ENCODE data around the gene MOB1A. TPM values are rescaled to one million over a fixed set of nuclear protein-coding genes. Genes with fewer than 3 reads are reported as not detected.

The MOB1A gene
- total RNA-seq, 1 donor from 2014 or later: 48.0 TPM

DNA sequence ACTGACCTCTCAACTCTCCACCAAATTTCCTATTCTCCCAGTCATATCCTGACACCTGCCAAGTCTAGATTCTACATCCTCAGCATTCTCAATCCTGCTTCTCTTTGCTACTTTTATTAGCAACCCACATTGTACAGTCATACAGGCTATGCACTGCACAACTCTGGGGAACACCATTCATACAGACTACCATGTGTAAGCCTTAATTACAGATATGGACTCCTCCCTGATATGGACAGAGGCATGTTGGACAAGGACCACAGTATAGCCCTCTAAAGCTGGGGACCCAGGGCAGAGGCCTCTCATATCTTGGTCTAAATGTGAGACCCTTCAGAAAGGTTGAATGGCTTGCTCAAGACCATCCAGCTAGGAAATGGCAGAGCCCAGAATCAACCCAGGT is 67.3 kb downstream of the MOB1A start:
- H3K9ac ChIP-seq (ENCODE audit: low read depth in 1 of 3, low read length in 3 of 3): no peak overlapping the region
- no peak overlapping the region for H3K27ac ChIP-seq (ENCODE audit: low read depth, low read length)
- no peaks in the 10 kb centered on the region for H3K27me3 ChIP-seq (ENCODE audit: control insufficient read depth in 3 of 3, insufficient read depth in 3 of 3, low read length in 3 of 3)
- no peaks in the 10 kb centered on the region for H3K9me3 ChIP-seq (ENCODE audit: control insufficient read depth in 3 of 3, low read length in 3 of 3)
- H3K4me3 ChIP-seq (ENCODE audit: low read length in 3 of 3): no peak overlapping the region
- no peaks in the 10 kb centered on the region for H3K4me1 ChIP-seq (ENCODE audit: control insufficient read depth in 3 of 3, insufficient read depth in 3 of 3, low read length in 3 of 3)
- H3K36me3 ChIP-seq (ENCODE audit: control insufficient read depth in 3 of 3, insufficient read depth in 3 of 3, low read length in 3 of 3): no peaks in the 10 kb centered on the region

GRCh38 chr2:74110537-74110936 is 68.1 kb downstream of the MOB1A start:
- Histone ChIP-seq H3K27me3 (ENCODE audit: control insufficient read depth in 3 of 3, insufficient read depth in 3 of 3, low read length in 3 of 3) (no peaks in the 10 kb centered on the region), H3K9ac (ENCODE audit: low read depth in 1 of 3, low read length in 3 of 3) (no peak overlapping the region), H3K4me1 (ENCODE audit: control insufficient read depth in 3 of 3, insufficient read depth in 3 of 3, low read length in 3 of 3) (no peaks in the 10 kb centered on the region), H3K27ac (ENCODE audit: low read depth, low read length) (no peak overlapping the region), H3K4me3 (ENCODE audit: low read length in 3 of 3) (no peak overlapping the region), H3K9me3 (ENCODE audit: control insufficient read depth in 3 of 3, low read length in 3 of 3) (no peaks in the 10 kb centered on the region), H3K36me3 (ENCODE audit: control insufficient read depth in 3 of 3, insufficient read depth in 3 of 3, low read length in 3 of 3) (no peaks in the 10 kb centered on the region)

DNA sequence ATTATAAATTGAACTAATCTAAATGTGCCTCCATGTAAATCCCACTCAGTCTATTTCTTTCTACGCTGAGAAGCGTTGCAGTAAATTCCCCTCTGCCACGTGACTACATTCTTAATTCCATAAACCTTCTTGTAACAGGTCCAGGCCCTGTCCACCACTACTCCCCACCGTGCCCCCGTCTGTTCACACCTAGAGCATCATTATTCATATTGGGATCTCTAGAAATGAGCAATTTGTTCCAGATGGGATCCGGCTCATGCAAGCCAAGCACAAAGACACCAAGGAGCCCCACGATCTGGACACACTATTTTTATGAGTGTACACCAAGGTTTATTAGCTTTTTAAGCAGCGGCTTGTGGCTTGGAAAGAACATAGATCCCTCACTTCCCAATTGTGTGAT is 69.1 kb downstream of the MOB1A start:
- no peaks in the 10 kb centered on the region for H3K36me3 ChIP-seq (ENCODE audit: control insufficient read depth in 3 of 3, insufficient read depth in 3 of 3, low read length in 3 of 3)
- no peaks in the 10 kb centered on the region for H3K9me3 ChIP-seq (ENCODE audit: control insufficient read depth in 3 of 3, low read length in 3 of 3)
- H3K4me1 ChIP-seq (ENCODE audit: control insufficient read depth in 3 of 3, insufficient read depth in 3 of 3, low read length in 3 of 3): no peaks in the 10 kb centered on the region
- no peak overlapping the region for H3K27ac ChIP-seq (ENCODE audit: low read depth, low read length)
- H3K27me3 ChIP-seq (ENCODE audit: control insufficient read depth in 3 of 3, insufficient read depth in 3 of 3, low read length in 3 of 3): no peaks in the 10 kb centered on the region
- no peak overlapping the region for H3K4me3 ChIP-seq (ENCODE audit: low read length in 3 of 3)
- no peak overlapping the region for H3K9ac ChIP-seq (ENCODE audit: low read depth in 1 of 3, low read length in 3 of 3)

DNA sequence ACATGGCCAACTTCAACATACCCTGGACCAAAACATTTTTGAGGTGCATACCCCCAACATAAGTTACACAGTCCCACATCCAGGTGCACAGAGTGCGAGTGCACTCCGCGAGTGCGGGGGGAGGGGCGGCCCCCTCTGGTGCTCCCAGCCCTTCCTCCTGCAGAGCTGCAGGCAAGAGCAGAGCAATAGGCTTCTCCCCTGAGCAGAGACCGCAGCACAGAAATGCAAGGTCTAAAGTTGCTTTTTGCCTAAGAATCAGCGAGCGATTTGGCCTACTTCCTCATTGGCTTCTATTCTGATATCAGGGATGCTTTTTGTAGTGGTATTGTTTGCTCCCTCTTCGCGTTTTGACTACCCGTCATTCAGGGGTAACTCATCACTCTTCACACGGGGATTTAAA is 71.6 kb downstream of the MOB1A start:
- no peaks in the 10 kb centered on the region for H3K9me3 ChIP-seq (ENCODE audit: control insufficient read depth in 3 of 3, low read length in 3 of 3)
- H3K36me3 ChIP-seq (ENCODE audit: control insufficient read depth in 3 of 3, insufficient read depth in 3 of 3, low read length in 3 of 3): peaks cover 0 to 3% (median 2%) of the 10 kb centered on the region in 3 donors
- H3K9ac ChIP-seq (ENCODE audit: low read depth in 1 of 3, low read length in 3 of 3): no peak overlapping the region
- H3K27me3 ChIP-seq (ENCODE audit: control insufficient read depth in 3 of 3, insufficient read depth in 3 of 3, low read length in 3 of 3): no peaks in the 10 kb centered on the region
- no peaks in the 10 kb centered on the region for H3K4me1 ChIP-seq (ENCODE audit: control insufficient read depth in 3 of 3, insufficient read depth in 3 of 3, low read length in 3 of 3)
- no peak overlapping the region for H3K4me3 ChIP-seq (ENCODE audit: low read length in 3 of 3)
- no peak overlapping the region for H3K27ac ChIP-seq (ENCODE audit: low read depth, low read length)

DNA sequence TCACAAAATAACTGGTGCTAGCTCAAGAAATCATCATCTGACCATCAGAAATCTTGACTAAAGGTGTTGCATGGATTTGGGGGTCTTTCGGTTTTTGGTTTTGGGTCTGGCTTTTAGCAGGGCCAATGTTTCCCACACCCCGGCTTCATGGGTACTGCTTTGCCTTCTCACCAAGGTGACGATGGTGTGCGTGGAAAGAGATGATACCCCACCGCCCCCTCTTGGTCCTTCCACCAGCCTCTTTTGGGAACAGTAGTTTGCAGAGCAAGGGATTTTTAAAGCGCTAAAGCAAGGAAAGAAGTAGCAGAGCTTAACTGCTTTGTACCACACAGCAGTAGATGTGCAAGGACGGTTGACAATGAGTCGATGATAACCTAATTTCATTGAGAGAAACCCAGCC is 73.3 kb downstream of the MOB1A start:
- Histone ChIP-seq H3K27me3 (ENCODE audit: control insufficient read depth in 3 of 3, insufficient read depth in 3 of 3, low read length in 3 of 3) (no peaks in the 10 kb centered on the region), H3K36me3 (ENCODE audit: control insufficient read depth in 3 of 3, insufficient read depth in 3 of 3, low read length in 3 of 3) (peaks cover 9 to 14% (median 9%) of the 10 kb centered on the region in 3 donors), H3K9ac (ENCODE audit: low read depth in 1 of 3, low read length in 3 of 3) (no peak overlapping the region), H3K4me3 (ENCODE audit: low read length in 3 of 3) (no peak overlapping the region), H3K4me1 (ENCODE audit: control insufficient read depth in 3 of 3, insufficient read depth in 3 of 3, low read length in 3 of 3) (no peaks in the 10 kb centered on the region), H3K27ac (ENCODE audit: low read depth, low read length) (no peak overlapping the region), H3K9me3 (ENCODE audit: control insufficient read depth in 3 of 3, low read length in 3 of 3) (no peaks in the 10 kb centered on the region)

- no peaks in the 10 kb centered on the region for H3K4me1 ChIP-seq (ENCODE audit: control insufficient read depth in 3 of 3, insufficient read depth in 3 of 3, low read length in 3 of 3)
- no peak overlapping the region for H3K4me3 ChIP-seq (ENCODE audit: low read length in 3 of 3)
- no peak overlapping the region for H3K27ac ChIP-seq (ENCODE audit: low read depth, low read length)
- H3K9ac ChIP-seq (ENCODE audit: low read depth in 1 of 3, low read length in 3 of 3): no peak overlapping the region
- peaks cover 12 to 19% (median 14%) of the 10 kb centered on the region in 3 donors for H3K36me3 ChIP-seq (ENCODE audit: control insufficient read depth in 3 of 3, insufficient read depth in 3 of 3, low read length in 3 of 3)
- no peaks in the 10 kb centered on the region for H3K27me3 ChIP-seq (ENCODE audit: control insufficient read depth in 3 of 3, insufficient read depth in 3 of 3, low read length in 3 of 3)
- no peaks in the 10 kb centered on the region for H3K9me3 ChIP-seq (ENCODE audit: control insufficient read depth in 3 of 3, low read length in 3 of 3)
These were observed 73.8 kb downstream of the MOB1A start for GRCh38 chr2:74104839-74105238.

GRCh38 chr2:74103763-74104162 is 74.9 kb downstream of the MOB1A start:
- H3K36me3 ChIP-seq (ENCODE audit: control insufficient read depth in 3 of 3, insufficient read depth in 3 of 3, low read length in 3 of 3): peaks cover 16 to 28% (median 22%) of the 10 kb centered on the region in 3 donors
- H3K27me3 ChIP-seq (ENCODE audit: control insufficient read depth in 3 of 3, insufficient read depth in 3 of 3, low read length in 3 of 3): no peaks in the 10 kb centered on the region
- no peak overlapping the region for H3K27ac ChIP-seq (ENCODE audit: low read depth, low read length)
- H3K4me3 ChIP-seq (ENCODE audit: low read length in 3 of 3): no peak overlapping the region
- H3K9me3 ChIP-seq (ENCODE audit: control insufficient read depth in 3 of 3, low read length in 3 of 3): no peaks in the 10 kb centered on the region
- no peak overlapping the region for H3K9ac ChIP-seq (ENCODE audit: low read depth in 1 of 3, low read length in 3 of 3)
- no peaks in the 10 kb centered on the region for H3K4me1 ChIP-seq (ENCODE audit: control insufficient read depth in 3 of 3, insufficient read depth in 3 of 3, low read length in 3 of 3)

Other genes starting within 250 kb of the MOB1A start
- 6.8 TPM for gene TET3, start 194.0 kb downstream of the MOB1A start, total RNA-seq
- gene BOLA3, start 31.0 kb downstream of the MOB1A start, total RNA-seq: 15.7 TPM
- 28.2 TPM for gene MTHFD2, start 19.7 kb upstream of the MOB1A start, total RNA-seq
- gene SLC4A5, start 164.5 kb upstream of the MOB1A start, total RNA-seq: 2.6 TPM
- gene DCTN1, start 201.4 kb upstream of the MOB1A start, total RNA-seq: 73.6 TPM
- gene C2orf81, start 242.7 kb upstream of the MOB1A start, total RNA-seq: 0.52 TPM
- gene WDR54, start 242.9 kb upstream of the MOB1A start, total RNA-seq: 5.7 TPM

Data from skeletal muscle tissue (tissue), 4 donors.